Measurements from ENCODE around the gene SPIRE1. TPM values are rescaled to one million over a fixed set of nuclear protein-coding genes. Genes with fewer than 3 reads are reported as not detected.

SPIRE1 gene
- total RNA-seq, 2 donors from 2014 or later, result 14.2 to 17.2 TPM

- H3K27me3 Mint-ChIP-seq (ENCODE audit: insufficient read depth), result no peaks in the 10 kb centered on the region
- no peak for TF ChIP-seq CTCF (conservative IDR thresholded peaks at IDR 0.05)
Observed at GRCh38 chr18:12438257-12438656, 219.7 kb downstream of the SPIRE1 start.

DNA sequence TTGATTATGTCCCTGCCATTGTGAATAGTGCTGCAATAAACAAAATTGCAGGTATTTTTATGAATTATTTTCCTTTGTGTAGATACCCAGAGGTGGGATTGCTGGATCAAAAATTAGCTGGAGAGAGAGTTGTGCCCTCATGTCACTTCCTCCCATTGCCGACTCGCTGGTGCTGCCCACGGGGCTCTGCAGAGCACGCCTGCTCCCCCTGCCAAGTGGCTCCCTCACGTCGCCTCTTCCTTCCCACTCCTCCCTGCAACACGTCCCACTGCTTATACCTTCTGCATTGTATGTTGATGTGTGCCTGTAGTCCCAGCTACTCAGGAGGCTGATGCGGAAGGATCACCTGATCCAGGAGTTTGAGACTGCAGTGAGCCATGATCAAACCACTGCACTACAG is 222.0 kb downstream of the SPIRE1 start:
- Mint-ChIP-seq H3K27me3 (ENCODE audit: insufficient read depth) (no peaks in the 10 kb centered on the region), H3K27ac (no peak overlapping the region), H3K4me1 (no peaks in the 10 kb centered on the region), H3K36me3 (ENCODE audit: low read depth) (peaks cover 14% of the 10 kb centered on the region), H3K9me3 (no peaks in the 10 kb centered on the region), H3K4me3 (no peak overlapping the region)
- Histone ChIP-seq H3K9ac (ENCODE audit: extremely low read depth, low read length, poor library complexity, severe bottlenecking) (no peak overlapping the region), H3K4me3 (ENCODE audit: low read length) (no peak overlapping the region), H3K27me3 (ENCODE audit: control insufficient read depth, insufficient read depth, low read length, poor library complexity, severe bottlenecking) (no peaks in the 10 kb centered on the region), H3K27ac (ENCODE audit: low read depth, low read length) (no peak overlapping the region), H3K4me1 (ENCODE audit: control insufficient read depth, insufficient read depth, low read length) (no peaks in the 10 kb centered on the region), H3K36me3 (ENCODE audit: control insufficient read depth, insufficient read depth, low read length) (no peaks in the 10 kb centered on the region), H3K9me3 (ENCODE audit: control insufficient read depth, low read length) (no peaks in the 10 kb centered on the region)
- WGBS, 2 experiments (ENCODE audit: insufficient coverage in 1 of 2, insufficient read length in 1 of 2), result 95 to 100% methylated on average over 4 to 8 of the region's 8 CpGs
- DNase-seq, result no peak
- TF ChIP-seq CTCF (conservative IDR thresholded peaks at IDR 0.05), result no peak

More at GRCh38 chr18:12438257-12438656, 219.7 kb downstream of the SPIRE1 start:
- no peak overlapping the region for H3K9ac ChIP-seq (ENCODE audit: extremely low read depth, low read length, poor library complexity, severe bottlenecking)
- H3K27ac ChIP-seq (ENCODE audit: low read depth, low read length), result no peak overlapping the region
- no peak overlapping the region for H3K4me3 ChIP-seq (ENCODE audit: low read length)
- Mint-ChIP-seq H3K4me3 (no peak overlapping the region), H3K4me1 (no peaks in the 10 kb centered on the region), H3K27ac (no peak overlapping the region), H3K9me3 (peaks cover 3% of the 10 kb centered on the region), H3K36me3 (ENCODE audit: low read depth) (peaks cover 14% of the 10 kb centered on the region)
- no peaks in the 10 kb centered on the region for H3K36me3 ChIP-seq (ENCODE audit: control insufficient read depth, insufficient read depth, low read length)
- no peaks in the 10 kb centered on the region for H3K9me3 ChIP-seq (ENCODE audit: control insufficient read depth, low read length)
- no peaks in the 10 kb centered on the region for H3K4me1 ChIP-seq (ENCODE audit: control insufficient read depth, insufficient read depth, low read length)
- no peak for DNase-seq
- H3K27me3 ChIP-seq (ENCODE audit: control insufficient read depth, insufficient read depth, low read length, poor library complexity, severe bottlenecking), result no peaks in the 10 kb centered on the region
- WGBS, 2 experiments (ENCODE audit: insufficient coverage in 1 of 2, insufficient read length in 1 of 2), result 80 to 90% methylated on average over 7 to 10 of the region's 10 CpGs

GRCh38 chr18:12434541-12434929 is 223.4 kb downstream of the SPIRE1 start:
- no peak for TF ChIP-seq CTCF (conservative IDR thresholded peaks at IDR 0.05)
- Histone ChIP-seq H3K36me3 (ENCODE audit: control insufficient read depth, insufficient read depth, low read length) (no peaks in the 10 kb centered on the region), H3K27ac (ENCODE audit: low read depth, low read length) (no peak overlapping the region), H3K4me1 (ENCODE audit: control insufficient read depth, insufficient read depth, low read length) (no peaks in the 10 kb centered on the region), H3K27me3 (ENCODE audit: control insufficient read depth, insufficient read depth, low read length, poor library complexity, severe bottlenecking) (no peaks in the 10 kb centered on the region), H3K4me3 (ENCODE audit: low read length) (no peak overlapping the region), H3K9ac (ENCODE audit: extremely low read depth, low read length, poor library complexity, severe bottlenecking) (no peak overlapping the region), H3K9me3 (ENCODE audit: control insufficient read depth, low read length) (no peaks in the 10 kb centered on the region)
- H3K27ac Mint-ChIP-seq, result no peak overlapping the region
- no peaks in the 10 kb centered on the region for H3K27me3 Mint-ChIP-seq (ENCODE audit: insufficient read depth)
- no peaks in the 10 kb centered on the region for H3K9me3 Mint-ChIP-seq
- DNase-seq, result no peak
- H3K4me3 Mint-ChIP-seq, result no peak overlapping the region
- 91 to 92% methylated on average over 14 of the region's 14 CpGs for WGBS, 2 experiments (ENCODE audit: insufficient coverage in 1 of 2, insufficient read length in 1 of 2)
- H3K4me1 Mint-ChIP-seq, result no peaks in the 10 kb centered on the region
- peaks cover 14% of the 10 kb centered on the region for H3K36me3 Mint-ChIP-seq (ENCODE audit: low read depth)

Measured in endodermal cell (in vitro differentiated cells).